HG03460 (cell line): ENCODE data around the gene FAM184B.

Experiments
- ATAC-seq: cut with Tn5 transposase; IDR thresholded peaks from one replicate; pipeline ENCODE4 v1.9.1; 2021; ENCODE audit not compliant: unreplicated experiment

Gene FAM184B

DNA sequence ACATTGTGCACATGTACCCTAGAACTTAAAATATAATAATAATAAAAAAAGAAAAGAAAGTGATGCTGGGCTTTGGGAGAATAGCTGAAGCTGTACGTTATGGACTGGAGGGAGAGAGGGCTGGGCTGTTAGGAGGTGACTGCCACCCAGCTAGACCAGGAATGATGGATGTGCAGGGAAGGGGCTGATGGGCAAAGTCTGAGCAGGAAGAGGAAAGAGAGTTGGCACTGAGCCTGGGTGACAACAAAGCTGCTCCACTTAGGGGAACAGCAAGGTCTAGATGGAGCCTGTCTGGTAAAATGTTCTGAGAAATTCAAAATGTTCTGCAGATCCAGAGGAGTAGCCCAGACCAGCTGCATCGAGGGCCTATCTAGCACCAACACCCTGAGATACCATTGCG, 134.7 kb downstream of the FAM184B start:
- ATAC-seq = no peak

DNA sequence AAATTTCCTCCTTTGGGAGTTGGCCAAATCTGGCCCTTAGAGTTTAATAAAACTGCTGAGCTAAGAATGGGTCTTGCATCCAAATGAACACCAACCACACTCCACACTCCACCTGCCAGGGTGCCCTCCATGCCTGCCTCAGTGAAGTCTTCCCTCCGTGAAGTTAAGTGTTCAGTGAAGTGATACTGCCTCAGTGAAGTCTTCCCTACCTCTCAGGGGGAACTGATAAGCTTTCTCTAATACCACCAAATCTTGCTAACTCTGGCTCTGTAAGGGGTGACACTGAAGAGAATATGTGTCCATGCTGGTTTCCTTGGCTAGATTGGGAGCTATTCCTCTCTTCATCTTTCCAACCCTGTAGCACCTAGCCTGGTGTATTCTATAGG, 139.0 kb downstream of the FAM184B start:
- no peak for ATAC-seq

DNA sequence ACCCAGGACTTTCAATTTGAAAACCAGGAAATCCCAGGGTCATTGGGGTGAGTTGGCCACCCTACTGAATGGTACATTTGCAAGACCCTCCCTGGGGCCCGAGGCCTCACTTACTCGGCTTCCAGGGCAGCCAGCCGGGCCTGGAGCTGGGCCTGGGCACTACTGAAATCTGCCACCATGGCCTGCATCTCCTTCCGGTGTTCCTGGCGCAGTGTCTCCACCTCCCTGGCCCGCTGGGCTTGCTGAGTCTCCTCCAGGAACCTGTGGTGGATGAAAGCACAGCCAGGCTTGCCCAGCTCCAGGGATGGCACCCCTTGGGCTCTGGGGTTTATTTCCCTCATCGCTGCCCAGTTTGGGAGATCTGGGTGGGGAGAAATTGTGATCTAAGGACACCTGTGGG, 142.3 kb downstream of the FAM184B start:
- ATAC-seq = no peak

DNA sequence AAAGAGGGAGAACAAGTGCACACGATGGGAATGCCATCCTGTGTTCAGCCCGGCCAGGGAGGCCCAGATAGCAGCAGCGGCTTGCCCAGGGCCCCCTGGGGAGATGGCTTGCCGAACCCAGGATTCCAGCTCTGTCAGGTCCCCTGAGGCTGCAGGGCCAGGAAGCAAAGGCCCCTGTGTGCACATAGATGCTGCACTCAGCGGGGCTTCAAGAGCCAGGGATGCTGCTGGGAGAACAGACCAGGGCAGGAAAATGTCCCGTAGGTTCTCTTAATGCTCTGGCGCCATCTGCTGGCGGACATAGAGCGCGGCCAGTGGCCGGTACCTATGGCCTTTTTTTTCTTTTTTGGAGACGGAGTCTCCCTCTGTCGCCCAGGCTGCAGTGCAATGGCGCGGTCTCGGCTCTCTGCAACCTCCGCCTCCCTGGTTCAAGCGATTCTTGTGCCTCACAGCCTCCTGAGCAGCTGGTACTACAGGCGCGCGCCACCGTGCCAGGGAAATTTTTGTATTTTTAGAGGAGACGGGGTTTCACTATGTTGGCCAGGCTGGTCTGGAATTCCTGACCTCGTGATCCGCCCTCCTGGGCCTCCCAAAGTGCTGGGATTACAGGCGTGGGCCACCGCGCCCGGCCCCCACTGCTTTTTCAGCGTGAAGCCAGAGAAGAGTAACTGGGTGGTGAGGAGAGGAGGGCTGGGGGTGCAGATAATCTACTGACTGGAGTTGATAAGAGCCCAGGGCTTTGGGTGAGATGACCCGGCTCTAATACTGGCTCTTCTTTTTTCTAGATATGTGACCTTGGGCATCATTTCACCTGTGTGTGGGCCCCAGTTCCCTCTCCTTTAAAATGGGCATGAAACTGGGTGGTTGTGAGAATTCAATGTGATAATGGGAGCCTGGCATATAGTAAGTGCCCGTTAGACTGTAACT, 144.5 kb downstream of the FAM184B start:
- ATAC-seq = peak; percentile 90

DNA sequence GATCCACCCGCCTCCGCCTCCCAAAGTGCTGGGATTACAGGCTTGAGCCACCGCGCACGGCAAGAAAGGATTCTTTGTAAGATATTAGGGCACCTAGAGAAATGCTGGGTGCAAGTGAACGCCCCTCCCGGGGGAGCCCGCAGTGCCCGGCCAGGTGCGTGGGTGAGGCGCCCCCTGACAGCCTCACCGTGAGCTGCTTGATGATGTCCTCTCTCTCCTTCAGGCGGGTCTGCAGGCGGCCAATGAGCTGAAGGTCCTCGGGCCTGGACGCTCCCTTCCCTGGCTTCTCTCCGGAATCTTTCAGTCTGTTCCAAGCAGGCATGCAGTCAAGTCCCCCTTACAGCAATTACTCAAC, 145.1 kb downstream of the FAM184B start:
- ATAC-seq = no peak

DNA sequence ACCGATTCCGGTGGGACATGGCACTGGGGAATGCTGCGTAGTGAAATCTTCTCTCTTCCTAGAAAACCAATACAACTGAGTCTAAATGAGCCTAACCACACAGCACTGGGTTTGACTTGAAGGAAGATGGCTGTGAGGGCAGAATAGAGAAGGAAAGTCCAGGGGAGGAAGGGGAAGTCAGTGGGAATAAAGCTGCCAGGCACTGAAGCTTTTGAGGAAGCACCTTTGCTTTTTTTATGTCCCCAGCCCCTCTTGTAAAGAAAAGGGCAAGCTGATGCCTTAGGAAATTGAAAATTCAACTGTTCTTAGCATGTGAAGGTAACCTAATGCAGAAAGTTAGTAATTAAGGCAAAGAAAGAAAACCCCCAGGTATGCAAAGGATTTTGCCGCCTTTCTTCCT, 146.4 kb downstream of the FAM184B start:
- ATAC-seq = no peak

DNA sequence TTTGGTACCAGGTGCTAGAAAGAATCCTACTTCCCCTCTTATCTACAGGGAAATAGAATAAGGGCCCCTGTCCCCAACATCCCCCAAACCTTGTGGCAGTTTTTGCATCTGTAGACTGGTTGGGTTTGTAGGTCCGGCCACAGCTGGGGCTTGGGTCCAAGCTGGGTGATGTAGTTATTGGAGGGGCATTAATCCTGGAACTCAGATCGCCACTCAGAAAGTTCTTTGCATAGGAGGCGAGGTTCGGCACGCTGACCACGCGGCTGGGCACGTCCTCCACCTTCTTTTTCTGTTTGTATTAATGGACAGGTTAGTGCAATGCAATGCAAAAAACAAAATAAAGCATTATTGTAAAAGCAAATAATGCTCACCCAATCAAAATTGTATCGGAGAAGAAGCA, 147.8 kb downstream of the FAM184B start:
- no peak for ATAC-seq

DNA sequence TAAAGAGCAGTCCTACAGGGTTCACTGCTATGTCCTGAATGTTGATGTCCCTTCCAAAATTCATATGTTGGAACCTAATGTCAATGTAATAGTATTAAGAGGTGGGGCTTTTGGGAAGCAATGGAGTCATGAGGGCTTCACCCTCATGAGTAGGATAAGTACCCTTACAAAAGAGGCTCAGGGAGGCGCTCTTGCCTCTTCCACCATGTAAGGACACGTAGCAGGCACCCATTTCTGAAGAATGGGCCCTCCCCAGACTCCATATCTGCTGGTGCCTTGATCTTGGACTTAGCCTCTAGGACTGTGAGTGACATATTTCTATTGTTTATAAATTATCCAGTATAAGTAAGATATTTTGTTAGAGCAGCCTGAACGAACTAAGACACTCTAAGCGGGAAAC, 151.2 kb downstream of the FAM184B start:
- ATAC-seq = no peak

DNA sequence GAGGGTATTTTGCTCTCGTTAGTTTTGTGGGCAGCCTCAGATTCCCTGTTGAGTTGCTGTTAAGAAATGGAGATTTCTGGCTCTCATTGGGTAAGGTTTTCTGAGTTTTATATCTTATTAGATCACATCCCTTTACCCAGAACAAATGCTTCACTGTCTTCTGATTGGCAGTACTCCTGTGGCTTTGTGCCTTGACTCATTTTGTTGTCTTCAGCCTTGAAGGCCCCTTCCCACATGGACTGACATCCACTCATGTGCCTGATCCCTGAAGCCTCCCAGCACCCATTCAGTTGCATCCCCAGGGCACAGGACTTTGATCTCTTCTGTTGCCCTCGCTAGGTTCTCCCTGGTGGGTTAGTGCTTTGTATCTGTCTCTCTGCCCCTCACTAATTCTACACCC, 156.6 kb downstream of the FAM184B start:
- ATAC-seq = no peak

DNA sequence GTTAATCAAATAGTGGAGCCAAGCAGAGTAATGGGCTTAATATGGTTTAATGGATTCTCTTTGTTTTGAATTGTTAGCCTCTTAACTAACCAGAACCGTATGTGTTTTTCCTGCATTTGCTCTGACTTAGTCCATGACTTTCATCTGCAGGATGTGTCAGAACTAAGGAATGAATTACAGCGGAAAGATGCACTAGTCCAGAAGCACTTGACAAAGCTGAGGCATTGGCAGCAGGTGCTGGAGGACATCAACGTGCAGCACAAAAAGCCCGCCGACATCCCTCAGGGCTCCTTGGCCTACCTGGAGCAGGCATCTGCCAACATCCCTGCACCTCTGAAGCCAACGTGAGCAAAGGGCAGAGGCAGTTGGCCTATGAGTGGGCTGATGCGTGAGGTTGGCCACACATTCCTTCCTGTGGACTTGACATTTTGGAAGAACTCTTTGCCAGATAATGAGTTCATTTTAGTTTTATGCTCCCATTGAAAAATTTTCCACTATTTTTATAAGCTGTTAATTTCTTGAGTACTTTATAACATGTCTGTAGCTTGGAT, 157.9 kb downstream of the FAM184B start:
- ATAC-seq = no peak

DNA sequence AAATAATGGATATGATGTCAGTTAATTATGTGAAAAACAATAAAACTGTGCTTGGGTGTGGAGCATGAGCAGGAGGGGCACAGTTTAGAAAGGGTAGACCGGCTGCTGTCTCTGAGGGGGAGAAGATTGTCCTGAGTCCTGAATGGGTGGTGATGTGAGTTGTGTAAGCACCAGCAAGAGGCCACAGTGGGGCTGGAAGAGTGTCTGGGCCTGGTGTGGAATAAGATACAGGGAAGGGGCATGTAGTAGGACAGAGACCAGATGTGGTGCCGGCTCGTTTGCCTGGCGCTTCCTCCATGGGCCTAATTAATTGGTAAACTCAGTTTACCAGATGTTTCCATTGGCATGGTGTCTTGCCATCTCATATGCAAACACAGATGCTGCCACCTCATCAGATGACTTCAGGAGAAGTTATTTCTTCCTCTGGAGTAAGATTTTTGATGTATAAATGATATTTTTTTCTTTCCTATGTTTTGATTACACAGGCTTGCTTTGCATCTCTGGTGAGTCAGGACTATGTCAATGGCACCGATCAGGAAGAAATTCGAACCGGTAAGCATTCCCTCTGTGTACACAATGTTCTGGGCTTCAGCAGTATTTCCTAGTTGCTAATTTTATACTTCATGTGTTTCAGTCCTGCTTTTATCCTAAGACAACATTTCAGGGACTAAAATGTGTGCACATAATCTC, 161.9 kb downstream of the FAM184B start:
- ATAC-seq = no peak

DNA sequence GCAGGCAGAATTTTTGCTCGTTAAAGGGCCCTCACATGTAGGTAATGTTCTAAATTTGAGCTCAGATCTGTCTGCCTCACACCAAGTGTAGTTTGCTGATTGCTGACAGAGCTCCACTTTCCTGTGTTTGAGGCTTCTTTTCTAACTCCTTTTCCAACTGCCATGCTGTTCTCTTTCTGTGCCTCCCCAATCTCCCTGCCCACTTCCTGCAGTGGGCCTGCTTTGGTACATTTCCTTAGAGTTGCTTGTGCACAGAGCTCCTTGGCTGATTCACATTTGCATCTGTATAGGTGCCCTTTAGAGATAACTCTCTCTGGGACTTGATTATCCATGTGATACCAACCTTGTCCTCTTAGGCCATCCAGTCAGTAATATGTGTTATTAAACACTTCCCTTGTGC, 162.5 kb downstream of the FAM184B start:
- ATAC-seq = no peak

DNA sequence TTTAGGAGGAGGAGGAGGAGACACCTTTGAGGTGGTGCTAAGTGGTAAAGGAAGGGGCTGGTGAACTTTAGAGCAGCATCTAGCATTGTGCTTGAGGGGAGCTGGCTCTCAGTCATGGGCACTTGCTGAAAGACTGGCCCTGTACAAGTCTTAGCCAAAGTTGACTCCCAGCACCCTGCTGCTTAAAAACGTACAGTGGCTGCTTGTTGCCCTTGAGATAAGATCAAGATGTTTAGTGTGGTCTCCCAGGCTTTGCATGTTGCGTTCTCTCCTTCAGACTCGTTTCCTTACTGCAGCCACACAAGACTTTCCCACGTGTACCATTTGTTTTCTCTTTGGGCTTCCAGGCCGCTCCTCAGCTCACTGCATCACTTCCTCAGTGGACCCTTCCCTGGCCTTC, 165.1 kb downstream of the FAM184B start:
- no peak for ATAC-seq

DNA sequence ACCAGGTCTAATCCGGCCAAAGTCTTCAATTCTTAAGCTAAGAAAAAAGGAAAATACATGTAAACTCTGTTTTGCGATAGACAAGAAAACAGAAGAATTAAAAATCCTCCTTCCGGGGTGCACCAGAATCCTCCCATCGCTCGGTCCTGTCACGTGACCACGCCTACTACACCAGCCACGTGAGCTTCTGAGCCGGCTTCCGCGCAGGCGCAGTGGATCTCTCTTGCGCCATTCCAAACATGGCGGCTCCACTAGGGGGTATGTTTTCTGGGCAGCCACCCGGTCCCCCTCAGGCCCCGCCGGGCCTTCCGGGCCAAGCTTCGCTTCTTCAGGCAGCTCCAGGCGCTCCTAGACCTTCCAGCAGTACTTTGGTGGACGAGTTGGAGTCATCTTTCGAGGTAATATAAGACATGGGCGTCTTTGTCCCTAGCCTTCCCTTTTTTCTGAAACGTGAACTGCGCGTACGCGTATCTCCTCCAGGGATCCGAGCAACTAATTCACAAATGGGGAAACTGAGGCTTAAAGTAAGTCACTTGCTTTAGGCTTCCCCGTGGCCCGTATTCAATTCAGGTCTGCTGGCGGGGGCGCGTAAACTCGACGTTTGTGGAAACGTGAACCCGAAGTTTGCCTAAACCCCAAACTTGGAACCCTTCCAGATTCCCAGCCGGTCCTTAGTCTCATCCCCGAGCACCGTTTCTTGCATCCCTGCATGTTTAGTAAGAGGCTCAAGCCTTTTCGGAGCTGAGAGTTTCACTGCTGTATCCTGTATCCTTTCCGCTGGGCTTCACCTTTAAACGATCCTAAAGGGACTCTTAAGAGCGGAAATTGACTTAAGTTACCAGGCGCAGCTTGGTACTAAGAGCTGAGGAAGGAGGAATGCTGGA, 166.8 kb downstream of the FAM184B start, which contains the start of gene MED28:
TSS of gene MED28 (plus strand) at position 226 of the 884 bp plus-strand sequence. CDS start at position 240, 14 bp downstream.
- peak; percentile 86 for ATAC-seq

DNA sequence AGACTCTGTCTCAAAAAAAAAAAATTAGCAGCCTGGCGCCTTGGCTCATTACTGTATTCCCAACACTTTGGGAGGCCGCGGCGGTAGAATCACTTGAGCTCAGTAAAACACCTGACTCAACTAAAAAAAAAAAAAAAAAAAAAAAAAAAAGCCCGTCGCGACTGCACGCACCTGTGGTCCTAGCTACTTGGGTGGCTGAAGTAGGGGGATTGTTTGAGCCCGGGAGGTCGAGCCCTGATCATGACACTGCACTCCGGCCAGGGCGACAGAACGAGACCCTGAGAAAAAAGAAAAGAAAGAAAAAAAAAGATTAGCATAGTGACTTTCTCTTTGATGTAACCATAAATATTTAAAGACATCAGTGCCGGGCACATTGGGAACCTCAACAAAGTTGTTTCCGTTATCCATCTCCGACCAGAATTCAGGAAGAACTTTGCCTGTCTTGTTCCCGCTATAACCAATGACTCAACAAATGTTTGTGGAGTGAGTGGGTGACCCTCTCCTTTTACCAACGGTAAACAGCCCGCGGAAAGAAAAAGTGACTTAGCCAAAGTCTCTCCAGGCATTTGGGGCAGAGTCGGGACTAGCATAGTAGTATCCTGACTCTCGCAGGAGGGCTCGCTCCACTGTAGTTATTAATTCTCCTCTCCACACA, 167.5 kb downstream of the FAM184B start:
- ATAC-seq = peak; percentile 47

DNA sequence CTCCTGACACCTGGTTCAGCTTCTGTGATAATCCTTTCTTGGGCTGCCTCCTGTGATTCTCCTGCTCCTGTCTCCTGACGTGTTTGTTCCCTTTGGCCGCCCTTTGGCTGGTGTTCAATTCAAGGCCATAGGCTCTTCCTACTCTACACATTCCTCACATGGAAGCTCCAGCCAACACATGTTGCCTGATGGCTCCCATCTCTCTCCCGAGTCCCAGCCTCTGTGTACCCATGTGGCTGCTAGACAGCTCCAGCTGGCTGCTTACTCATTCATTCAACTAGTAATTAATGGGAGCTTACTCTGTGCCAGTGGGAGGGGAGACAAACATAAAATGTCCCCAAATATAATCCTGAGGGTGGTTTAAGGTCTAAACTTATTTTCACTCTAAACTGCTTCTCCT, 176.2 kb downstream of the FAM184B start:
- no peak for ATAC-seq

DNA sequence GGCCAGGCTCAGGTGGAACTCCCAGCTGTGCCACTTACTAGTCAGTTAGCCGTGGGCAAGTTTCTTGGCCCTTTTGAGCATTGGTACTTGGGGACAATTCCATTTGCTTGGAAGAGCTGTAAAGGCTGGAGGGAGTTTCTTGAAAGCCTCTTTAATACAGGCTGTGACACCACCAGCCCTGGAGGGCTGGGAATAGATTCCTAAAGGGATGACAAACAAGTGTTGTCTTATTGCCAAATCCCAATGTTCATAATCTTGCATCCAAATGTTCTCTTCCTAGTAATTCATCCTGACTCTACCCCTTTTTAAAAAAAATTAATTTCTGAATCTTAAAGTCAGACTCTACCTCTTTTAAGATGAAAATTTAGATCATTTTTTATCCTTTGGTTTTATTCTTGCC, 181.6 kb downstream of the FAM184B start:
- ATAC-seq = no peak

DNA sequence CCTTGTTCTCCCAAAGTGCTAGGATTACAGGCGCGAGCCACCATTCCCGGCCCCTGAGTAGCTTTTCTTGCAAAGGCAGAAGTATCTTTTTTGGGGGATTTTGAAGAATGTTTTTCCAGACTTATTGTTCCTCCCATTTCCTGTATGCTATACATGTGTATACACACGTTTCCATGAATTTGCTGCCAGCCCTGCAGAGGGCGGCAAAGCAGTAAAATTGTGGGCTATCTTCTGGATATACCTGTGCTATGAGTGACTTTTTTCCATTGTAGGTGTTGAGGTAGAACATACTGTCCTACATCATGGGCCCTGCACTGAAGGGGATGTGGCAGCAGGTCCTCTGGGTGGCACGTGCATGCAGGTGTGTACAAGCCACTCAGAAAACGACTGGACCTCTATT, 183.9 kb downstream of the FAM184B start:
- ATAC-seq = no peak

DNA sequence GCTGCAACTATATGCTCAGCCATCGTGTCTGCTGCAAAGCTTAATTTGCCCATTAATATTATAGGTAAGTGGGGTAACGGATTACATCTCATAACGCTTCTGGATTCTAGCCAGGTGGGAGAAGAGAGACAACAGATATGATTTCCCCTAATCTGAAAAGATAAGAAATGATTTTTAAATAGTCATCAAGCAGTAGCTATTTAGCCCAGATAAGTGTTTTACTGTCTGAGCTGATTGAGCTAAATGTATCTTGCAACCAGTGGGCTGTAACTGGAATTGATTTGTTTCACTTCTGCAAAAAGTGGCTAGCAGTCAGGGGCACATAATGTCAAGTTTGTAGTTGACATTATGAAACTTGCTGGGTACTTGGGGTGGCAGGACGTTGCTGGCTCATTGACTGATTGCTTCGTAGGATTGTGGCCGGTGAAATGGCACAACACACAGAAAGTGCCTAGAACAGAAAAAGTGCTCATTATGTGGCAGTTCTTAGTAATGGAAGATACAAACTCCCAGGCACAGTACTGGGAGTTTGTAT, 185.9 kb downstream of the FAM184B start:
- ATAC-seq = peak; percentile 83

DNA sequence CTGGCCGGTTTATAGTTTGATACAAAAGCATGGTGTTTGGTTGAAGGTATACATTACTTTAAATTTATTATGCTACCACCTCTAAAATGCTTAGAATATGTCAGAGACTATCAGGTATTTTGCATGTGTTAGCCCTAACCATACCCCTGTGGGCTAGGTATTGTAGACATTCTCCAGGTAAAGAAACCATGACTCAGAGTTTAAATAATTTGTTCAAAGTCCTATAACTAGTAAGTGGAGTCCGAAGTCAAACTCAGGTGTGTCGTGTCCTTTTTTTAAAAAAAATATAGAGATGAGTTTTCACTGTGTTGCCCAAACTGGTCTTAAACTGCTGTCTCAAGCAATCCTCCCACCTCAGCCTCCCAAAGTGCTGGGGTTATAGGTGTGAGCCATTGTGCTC, 192.1 kb downstream of the FAM184B start:
- ATAC-seq = no peak
